IMR-90 (cell line): ENCODE data around the gene MOCS2. TPM values are rescaled to one million over a fixed set of nuclear protein-coding genes. Genes with fewer than 3 reads are reported as not detected.

Experiments used
- ATAC-seq: fragments of 200-7000 bp; cut with Tn5 transposase; 2 replicates; pipeline ENCODE4 v1.9.1; 2020; ENCODE audit warnings: low read depth, mild to moderate bottlenecking, moderate library complexity
- BruUV-seq: library from RNA; stranded (reverse); fragments of 400-500 nt; replicated peaks from 2 replicates; lab custom pipeline; 2021; lab: Mats Ljungman, UMichigan
- CTCF ChIA-PET: fragments of 300-600 bp; formaldehyde crosslinking; extraction: SDS; loops from one replicate; lab custom pipeline; 2021; ENCODE audit warnings: antibody characterized with exemption; lab: Yijun Ruan, JAX
- POLR2A ChIA-PET: fragments of 300-600 bp; sonication (Branson Sonifier 250); formaldehyde crosslinking; loops from one replicate; lab custom pipeline; 2022; ENCODE audit warnings: antibody characterized with exemption; ENCODE audit not compliant: unreplicated experiment; lab: Charles Lee
- DNase-seq: peaks from one replicate; pipeline ENCODE4 v3.0.0; 2013
- H2AFZ ChIP-seq: replicated peaks from 2 replicates; pipeline ENCODE3; 2013; ENCODE audit warnings: low read length, mild to moderate bottlenecking; ENCODE audit not compliant: poor library complexity
- H2AK5ac ChIP-seq: 2 replicates; pipeline ENCODE4 v1.6.1; 2013; ENCODE audit warnings: low read depth, low read length, inconsistent platforms
- H2AK9ac ChIP-seq: replicated peaks from 2 replicates; pipeline ENCODE3; 2013; ENCODE audit warnings: mild to moderate bottlenecking, low read depth, low read length, moderate library complexity; ENCODE audit not compliant: poor library complexity
- H2BK120ac ChIP-seq: 2 replicates; pipeline ENCODE4 v1.6.1; 2013; ENCODE audit warnings: low read depth, low read length, inconsistent platforms
- H2BK15ac ChIP-seq: 3 replicates; pipeline ENCODE4 v1.6.1; 2013; ENCODE audit warnings: low read depth, low read length, inconsistent platforms
- H2BK20ac ChIP-seq: 2 replicates; pipeline ENCODE4 v1.6.1; 2013; ENCODE audit warnings: low read depth, mild to moderate bottlenecking, inconsistent platforms, low read length, moderate library complexity
- H2BK5ac ChIP-seq: 2 replicates; pipeline ENCODE4 v1.6.1; 2013; ENCODE audit warnings: mild to moderate bottlenecking, low read depth, low read length, inconsistent platforms; ENCODE audit not compliant: poor library complexity, severe bottlenecking
- H3K14ac ChIP-seq: replicated peaks from 2 replicates; pipeline ENCODE4 v1.6.1; 2013; ENCODE audit warnings: low read depth, low read length, inconsistent platforms
- H3K18ac ChIP-seq: 2 replicates; pipeline ENCODE4 v1.6.1; 2013; ENCODE audit warnings: low read depth, low read length, control low read depth
- H3K23ac ChIP-seq: 2 replicates; pipeline ENCODE4 v1.6.1; 2013; ENCODE audit warnings: low read depth, low read length, inconsistent platforms
- H3K27ac ChIP-seq: 2 replicates; pipeline ENCODE4 v1.5.1; 2013; ENCODE audit warnings: mild to moderate bottlenecking, control low read depth, low read length; ENCODE audit not compliant: insufficient read depth
- H3K27me3 ChIP-seq: 2 replicates; pipeline ENCODE4 v1.6.1; 2013; ENCODE audit warnings: low read length; ENCODE audit not compliant: control insufficient read depth, insufficient read depth
- H3K36me3 ChIP-seq: 2 replicates; pipeline ENCODE4 v1.6.1; 2013; ENCODE audit warnings: low read length, mixed read lengths; ENCODE audit not compliant: control insufficient read depth, insufficient read depth
- H3K4ac ChIP-seq: 2 replicates; pipeline ENCODE4 v1.6.1; 2013; ENCODE audit warnings: low read depth, low read length, inconsistent platforms
- H3K4me1 ChIP-seq: 2 replicates; pipeline ENCODE4 v1.6.1; 2013; ENCODE audit warnings: low read length, mixed read lengths; ENCODE audit not compliant: control insufficient read depth, insufficient read depth
- H3K4me2 ChIP-seq: 2 replicates; pipeline ENCODE4 v1.6.1; 2013; ENCODE audit warnings: low read depth, mild to moderate bottlenecking, control low read depth, low read length, moderate library complexity
- H3K4me3 ChIP-seq: 2 replicates; pipeline ENCODE4 v1.5.1; 2013; ENCODE audit warnings: low read depth, mild to moderate bottlenecking, control low read depth, low read length, moderate library complexity; ENCODE audit not compliant: insufficient read depth
- H3K56ac ChIP-seq: 2 replicates; pipeline ENCODE4 v1.6.1; 2013; ENCODE audit warnings: low read length, inconsistent platforms; ENCODE audit not compliant: insufficient read depth; ENCODE audit errors: extremely low read depth
- H3K79me1 ChIP-seq, 2 experiments: 2 replicates each; pipeline ENCODE4 v1.6.1; 2013; ENCODE audit warnings: low read length in 2 of 2, inconsistent platforms in 1 of 2, low read depth in 1 of 2
- H3K9ac ChIP-seq: 2 replicates; pipeline ENCODE4 v1.6.1; 2013; ENCODE audit warnings: low read depth, low read length, control low read depth
- H3K9me1 ChIP-seq: 2 replicates; pipeline ENCODE4 v1.6.1; 2013; ENCODE audit warnings: low read length, inconsistent platforms; ENCODE audit not compliant: insufficient read depth
- H3K9me3 ChIP-seq: 2 replicates; pipeline ENCODE4 v1.6.1; 2013; ENCODE audit warnings: low read length; ENCODE audit not compliant: control insufficient read depth, insufficient read depth
- H4K20me1 ChIP-seq: 2 replicates; pipeline ENCODE4 v1.6.1; 2013; ENCODE audit warnings: low read length, inconsistent platforms; ENCODE audit not compliant: insufficient read depth
- H4K5ac ChIP-seq: 2 replicates; pipeline ENCODE4 v1.6.1; 2013; ENCODE audit warnings: mild to moderate bottlenecking, low read depth, low read length, control low read depth
- H4K8ac ChIP-seq, 2 experiments: 2 replicates each; pipeline ENCODE4 v1.6.1; 2013; ENCODE audit warnings: low read depth in 2 of 2, low read length in 2 of 2, control low read depth in 1 of 2, inconsistent platforms in 1 of 2
- H4K91ac ChIP-seq: 2 replicates; pipeline ENCODE4 v1.6.1; 2013; ENCODE audit warnings: low read depth, low read length, inconsistent platforms; ENCODE audit not compliant: insufficient read depth
- BHLHE40 ChIP-seq: fragments of 150-350 bp; IDR thresholded peaks from 2 replicates; pipeline ENCODE4 v1.6.1; 2016; ENCODE audit warnings: mild to moderate bottlenecking, low read depth, low read length
- CEBPB ChIP-seq: IDR thresholded peaks from 2 replicates; pipeline ENCODE4 v1.6.1; 2012; ENCODE audit warnings: low read depth, low read length, improper control_type of control experiment
- CHD1 ChIP-seq: IDR thresholded peaks from 2 replicates; pipeline ENCODE4 v1.6.1; 2012; ENCODE audit warnings: low read depth, low read length, improper control_type of control experiment
- CTCF ChIP-seq: conservative IDR thresholded peaks from 2 replicates; pipeline ENCODE4 v1.5.1; 2012; ENCODE audit warnings: mild to moderate bottlenecking, low read depth, low read length, improper control_type of control experiment
- ELK1 ChIP-seq: fragments of 150-350 bp; IDR thresholded peaks from 2 replicates; pipeline ENCODE4 v1.6.1; 2016; ENCODE audit warnings: low read depth, mild to moderate bottlenecking, low read length, moderate library complexity, borderline replicate concordance
- FOS ChIP-seq: fragments of 150-350 bp; IDR thresholded peaks from 2 replicates; pipeline ENCODE4 v1.6.1; 2016; ENCODE audit warnings: low read depth, low read length
- MAFK ChIP-seq: IDR thresholded peaks from 2 replicates; pipeline ENCODE4 v1.6.1; 2012; ENCODE audit warnings: low read depth, low read length, improper control_type of control experiment
- MAZ ChIP-seq: IDR thresholded peaks from 2 replicates; pipeline ENCODE4 v1.6.1; 2012; ENCODE audit warnings: low read depth, mild to moderate bottlenecking, low read length, improper control_type of control experiment, moderate library complexity, borderline replicate concordance
- MXI1 ChIP-seq: IDR thresholded peaks from 2 replicates; pipeline ENCODE4 v1.6.1; 2012; ENCODE audit warnings: low read depth, mild to moderate bottlenecking, low read length, moderate library complexity, borderline replicate concordance
- NFE2L2 ChIP-seq: fragments of 150-350 bp; IDR thresholded peaks from 2 replicates; pipeline ENCODE4 v1.6.1; 2016; ENCODE audit warnings: low read depth, mild to moderate bottlenecking, low read length
- POLR2A ChIP-seq: IDR thresholded peaks from 2 replicates; pipeline ENCODE4 v1.6.1; 2012; ENCODE audit warnings: mild to moderate bottlenecking, low read depth, low read length
- RAD21 ChIP-seq: IDR thresholded peaks from 2 replicates; pipeline ENCODE4 v1.6.1; 2012; ENCODE audit warnings: low read length, improper control_type of control experiment
- RCOR1 ChIP-seq: IDR thresholded peaks from 2 replicates; pipeline ENCODE4 v1.6.1; 2012; ENCODE audit warnings: mild to moderate bottlenecking, low read length, improper control_type of control experiment; ENCODE audit not compliant: insufficient replicate concordance
- RFX5 ChIP-seq: IDR thresholded peaks from 2 replicates; pipeline ENCODE4 v1.8.0; 2012; ENCODE audit warnings: low read depth, mild to moderate bottlenecking, low read length, moderate library complexity
- SMC3 ChIP-seq: fragments of 150-350 bp; IDR thresholded peaks from 2 replicates; pipeline ENCODE4 v1.6.1; 2016; ENCODE audit warnings: low read depth, mild to moderate bottlenecking, antibody characterized with exemption, low read length, moderate library complexity
- USF2 ChIP-seq: fragments of 150-350 bp; IDR thresholded peaks from 2 replicates; pipeline ENCODE4 v1.6.1; 2017; ENCODE audit warnings: mild to moderate bottlenecking, antibody characterized with exemption, low read length, low read depth
- WGBS, 2 experiments: methylation state at CpG; one replicate each; pipeline versions ENCODE4 v1.1.5 to v1.1.7; 2013; ENCODE audit warnings: missing lambda C conversion rate in 2 of 2; ENCODE audit not compliant: insufficient read length in 1 of 2; ENCODE audit errors: extremely low coverage in 2 of 2; 5-methylcytosine and 5-hydroxymethylcytosine counted together
- dilution Hi-C: fragments of 300-500 bp; cut with HindIII; formaldehyde crosslinking; loops from one replicate; pipeline ENCODE4 v1.14.3; 2018; ENCODE audit warnings: low sequenced_read_pairs; ENCODE audit not compliant: unreplicated experiment
- in situ Hi-C: fragments of 300-500 bp; cut with MboI; formaldehyde crosslinking; loops from 3 replicates; pipeline ENCODE4 v1.14.3; 2019; ENCODE audit warnings: low sequenced_read_pairs, inconsistent platforms, mixed read lengths
- intact Hi-C: fragments of 100-400 bp; cut with micrococcal nuclease; formaldehyde crosslinking; loops from 2 replicates; pipeline ENCODE4 v1.10.0; 2022
- polyA plus RNA-seq, 3 experiments: library from polyadenylated mRNA; depleted of rRNA; stranded (reverse); fragments of >200 nt; gene quantifications; 2 replicates each; pipeline ENCODE4 v1.2.3, GENCODE V29; 2012; ENCODE audit warnings: low replicate concordance in 1 of 3
- total RNA-seq: library from RNA; depleted of rRNA; stranded (reverse); fragments of >200 nt; gene quantifications from 2 replicates; pipeline ENCODE4 v1.2.3, GENCODE V29; 2012

MOCS2 gene
- total and polyA plus RNA-seq, 2 of the 4 experiments (the other 2 are of a cell fraction): 36.4 to 40.0 TPM

GRCh38 chr5:53113947-53114346 is 4.4 kb upstream of the MOCS2 start:
- no TSS peak for BruUV-seq
- no peak overlapping the region for H3K4ac ChIP-seq
- H3K9ac ChIP-seq: no peak overlapping the region
- dilution Hi-C loops (no loop called here), intact Hi-C loops (no loop called here), in situ Hi-C loops (no loop called here)
- no peak overlapping the region for H2BK15ac ChIP-seq
- no peak overlapping the region for H2BK5ac ChIP-seq
- H3K14ac ChIP-seq: no peak overlapping the region
- no peak overlapping the region for H3K56ac ChIP-seq
- no peak overlapping the region for H2BK20ac ChIP-seq
- peaks cover 4% of the 10 kb centered on the region; the same call in 1 of the 2 replicates for H3K9me1 ChIP-seq
- TF ChIP-seq NFE2L2 (no peak), ELK1 (no peak), CHD1 (no peak), MAFK (no peak), RFX5 (no peak), SMC3 (no peak), RAD21 (no peak), MXI1 (no peak), FOS (no peak), BHLHE40 (no peak), RCOR1 (no peak), CTCF (no peak), USF2 (no peak), POLR2A (no peak), MAZ (no peak), CEBPB (no peak)
- H3K36me3 ChIP-seq: no peaks in the 10 kb centered on the region
- ChIA-PET CTCF (no interaction called here), POLR2A (no interaction called here)
- H2AK5ac ChIP-seq: no peak overlapping the region
- no peaks in the 10 kb centered on the region for H4K20me1 ChIP-seq
- no peak overlapping the region for H4K8ac ChIP-seq
- H2AK9ac ChIP-seq: no peak overlapping the region
- no peak overlapping the region for H3K18ac ChIP-seq
- no peak overlapping the region for H2AFZ ChIP-seq
- H2BK120ac ChIP-seq: no peak overlapping the region
- no peak for ATAC-seq
- 100% methylated on average over 3 of the region's 9 CpGs; no CpG with 5 or more reads in 1 of the 2 experiments for WGBS, 2 experiments
- no peak overlapping the region for H3K23ac ChIP-seq
- DNase-seq: no peak
- no peak overlapping the region for H4K91ac ChIP-seq
- no peaks in the 10 kb centered on the region; the same call in 1 of the 2 replicates for H3K4me1 ChIP-seq
- H3K9me3 ChIP-seq: no peaks in the 10 kb centered on the region
- no peak overlapping the region for H4K5ac ChIP-seq
- H3K4me3 ChIP-seq: no peak overlapping the region
- no peak overlapping the region for H3K27ac ChIP-seq
- H3K79me1 ChIP-seq: peaks cover 12 to 21% of the 10 kb centered on the region in 2 experiments
- H3K4me2 ChIP-seq: no peak overlapping the region
- no peaks in the 10 kb centered on the region for H3K27me3 ChIP-seq
